ENCODE measurements around the gene MRPL42.

GRCh38 chr12:93443576-93443975 is 23.7 kb upstream of the MRPL42 start:
- TF ChIP-seq CTCF (IDR thresholded peaks at IDR 0.05) (no peak), POLR2A (IDR thresholded peaks at IDR 0.05) (no peak)

All from heart left ventricle (tissue), 13 donors.